GM18505 (cell line): ENCODE measurements around the gene MTCH2.
"Not testable (repeated sequence)": the region's sequence is repeated elsewhere in the genome, so short reads cannot be mapped to it uniquely, and the experiment has no call there.

Experiments used
- ATAC-seq: cut with Tn5 transposase; IDR thresholded peaks from one replicate; pipeline ENCODE4 v1.9.1; 2021; ENCODE audit not compliant: unreplicated experiment
- POLR2A ChIP-seq: IDR thresholded peaks from 4 replicates; pipeline ENCODE4 v1.6.1; 2011; ENCODE audit warnings: borderline replicate concordance; ENCODE audit not compliant: insufficient read depth, insufficient read length; ENCODE audit errors: extremely low read depth

The MTCH2 gene

DNA sequence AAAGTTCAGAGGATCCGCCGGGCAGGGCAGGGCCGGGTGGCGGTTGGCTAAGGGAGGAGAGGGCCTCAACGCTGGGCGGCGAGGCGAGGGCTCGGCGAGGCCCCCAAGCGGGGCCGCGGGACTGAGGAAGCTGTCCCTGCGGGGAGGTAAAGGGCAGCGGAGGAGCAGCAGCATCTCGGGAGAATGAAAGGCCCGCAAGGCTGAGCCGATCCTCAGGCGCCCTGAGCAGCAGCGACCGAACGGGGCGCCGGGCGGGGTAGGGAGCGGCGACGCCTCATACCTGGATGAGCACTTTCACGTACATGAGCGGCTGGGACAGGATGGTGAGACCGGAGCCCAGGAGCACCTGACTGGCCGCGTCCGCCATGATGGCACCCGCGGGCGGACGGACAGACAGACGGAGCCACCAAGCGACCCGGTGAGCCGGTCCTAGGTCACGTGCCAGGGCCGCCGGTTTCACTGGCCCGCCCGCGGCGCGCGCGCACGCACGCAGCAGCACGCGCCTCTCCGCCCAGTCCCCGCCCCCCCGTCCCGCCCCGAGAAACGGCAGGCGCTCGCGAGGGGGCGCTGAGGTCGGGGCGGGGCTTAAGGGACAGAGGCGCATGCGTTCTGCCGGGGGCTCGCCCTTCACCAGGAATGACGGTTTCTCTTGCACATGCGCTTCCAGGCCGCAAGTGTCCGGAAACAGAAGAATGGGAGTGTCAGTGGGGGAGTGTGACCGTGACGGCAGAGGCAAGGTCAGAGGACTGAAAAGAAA lies at the start of gene MTCH2:
TSS of gene MTCH2 (minus strand) at position 461 of the 757 bp plus-strand sequence. CDS start at position 367, 94 bp downstream.
- peak; percentile 94 for TF ChIP-seq POLR2A
- peak; percentile 91 for ATAC-seq

DNA sequence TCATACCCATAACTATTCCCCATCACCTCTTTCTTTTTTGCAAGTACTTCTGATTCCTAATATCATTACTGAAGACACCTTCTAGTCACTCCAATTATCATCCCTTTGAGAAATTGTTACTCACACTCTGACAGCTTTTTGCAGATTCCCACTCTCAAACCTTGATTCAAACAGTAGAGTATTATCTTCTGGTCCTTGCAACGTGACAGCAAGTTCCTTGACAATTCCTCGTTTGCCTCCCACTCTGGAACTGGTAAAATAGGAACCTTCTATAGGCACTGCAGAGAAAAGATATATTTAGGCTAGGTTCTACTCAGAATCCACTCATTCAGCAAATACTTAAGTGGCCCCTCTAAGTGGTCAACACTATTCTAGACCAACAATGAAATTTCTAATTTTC lies 49.6 kb upstream of the MTCH2 start:
- no peak for ATAC-seq
- TF ChIP-seq POLR2A, result no peak

DNA sequence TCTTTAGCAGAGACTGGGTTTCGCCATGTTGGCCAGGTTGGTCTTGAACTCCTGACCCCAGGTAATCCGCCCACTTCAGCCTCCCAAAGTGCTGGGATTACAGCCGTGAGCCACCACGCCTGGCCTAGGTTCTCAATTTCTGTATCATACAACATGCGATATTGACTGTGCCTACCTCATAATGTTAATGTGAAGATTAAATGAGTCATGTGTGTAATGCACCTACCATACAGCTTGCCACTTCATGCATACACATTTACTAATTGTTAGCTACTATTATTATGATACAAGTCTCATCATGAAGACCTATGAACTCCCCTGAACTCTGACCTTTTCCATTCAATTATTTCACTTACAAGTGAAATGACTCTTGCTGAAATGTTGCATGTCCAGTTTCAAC lies 47.1 kb upstream of the MTCH2 start:
- no peak for ATAC-seq
- TF ChIP-seq POLR2A, result no peak

DNA sequence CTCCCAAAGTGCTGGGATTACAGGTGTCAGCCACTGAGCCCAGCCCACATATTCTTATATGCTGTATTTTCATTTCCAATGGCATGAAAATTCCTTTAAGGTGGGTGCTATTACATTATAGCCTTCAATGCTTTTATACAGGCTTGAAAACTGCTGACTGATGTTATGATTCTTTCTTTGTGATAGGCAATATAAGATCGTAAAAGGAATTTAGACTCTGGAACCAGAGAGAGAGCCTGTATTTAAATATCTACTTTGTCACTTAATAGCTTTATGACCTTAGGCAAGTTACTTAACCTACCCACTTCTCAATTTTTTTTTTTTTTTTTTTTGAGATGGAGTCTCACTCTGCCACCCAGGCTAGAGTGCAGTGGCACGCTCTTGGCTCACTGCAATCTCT lies 46.6 kb upstream of the MTCH2 start:
- TF ChIP-seq POLR2A, result no peak

DNA sequence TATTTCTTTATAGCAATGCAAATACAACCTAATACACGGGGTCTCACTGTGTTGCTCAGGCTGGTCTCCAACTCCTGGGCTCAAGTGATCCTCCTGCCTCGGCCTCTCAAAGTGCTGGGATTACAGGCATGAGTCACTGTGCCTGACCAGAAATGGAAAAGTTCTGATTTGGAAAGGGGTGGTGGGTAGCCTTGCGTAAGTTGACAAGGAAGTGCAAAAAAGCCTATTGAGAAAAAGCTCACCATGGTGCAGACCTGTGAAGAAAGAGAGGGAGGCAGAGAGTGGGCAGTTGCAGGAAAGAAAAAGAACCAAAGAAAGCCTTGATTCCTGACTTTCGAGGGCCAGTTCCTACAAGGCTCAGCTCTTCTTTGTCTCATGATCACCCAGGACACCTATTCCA lies 45.8 kb upstream of the MTCH2 start:
- no peak for TF ChIP-seq POLR2A
- ATAC-seq, result no peak

More for the DNA sequence above, 46.6 kb upstream of the MTCH2 start:
- no peak for ATAC-seq

DNA sequence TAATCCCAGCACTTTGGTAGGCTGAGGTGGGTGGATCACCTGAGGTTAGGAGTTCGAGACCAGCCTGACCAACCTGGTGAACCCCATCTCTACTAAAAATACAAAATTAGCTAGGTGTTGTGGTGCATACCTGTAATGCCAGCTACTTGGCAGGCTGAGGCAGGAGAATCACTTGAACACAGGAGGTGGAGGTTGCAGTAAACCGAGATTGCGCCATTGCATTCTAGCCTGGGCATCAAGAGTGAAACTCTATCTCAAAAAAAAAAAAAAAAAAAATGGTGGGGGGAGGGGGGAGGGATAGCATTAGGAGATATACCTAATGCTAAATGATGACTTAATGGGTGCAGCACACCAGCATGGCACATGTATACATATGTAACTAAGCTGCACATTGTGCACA lies 44.3 kb upstream of the MTCH2 start:
- not testable (repeated sequence) for ATAC-seq

DNA sequence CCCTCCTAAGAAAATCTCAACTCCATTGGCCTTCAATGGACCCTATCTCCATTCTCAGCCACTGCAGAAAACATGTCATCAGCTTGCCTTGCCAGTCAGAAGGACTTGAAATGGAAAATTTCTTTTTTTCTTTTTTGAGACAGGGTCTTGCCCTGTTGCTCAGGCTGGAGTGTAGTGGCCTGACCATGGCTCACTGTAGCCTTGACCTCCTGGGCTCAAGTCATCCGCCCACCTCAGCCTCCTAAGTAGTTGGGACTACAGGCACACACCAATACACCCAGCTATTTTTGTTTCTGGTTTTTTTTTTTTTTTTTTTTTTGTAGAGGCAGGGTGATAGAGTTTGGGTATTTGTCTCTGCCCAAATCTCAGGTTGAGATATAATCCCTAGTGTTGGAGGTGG lies 43.8 kb upstream of the MTCH2 start:
- ATAC-seq, result no peak
- TF ChIP-seq POLR2A, result no peak

DNA sequence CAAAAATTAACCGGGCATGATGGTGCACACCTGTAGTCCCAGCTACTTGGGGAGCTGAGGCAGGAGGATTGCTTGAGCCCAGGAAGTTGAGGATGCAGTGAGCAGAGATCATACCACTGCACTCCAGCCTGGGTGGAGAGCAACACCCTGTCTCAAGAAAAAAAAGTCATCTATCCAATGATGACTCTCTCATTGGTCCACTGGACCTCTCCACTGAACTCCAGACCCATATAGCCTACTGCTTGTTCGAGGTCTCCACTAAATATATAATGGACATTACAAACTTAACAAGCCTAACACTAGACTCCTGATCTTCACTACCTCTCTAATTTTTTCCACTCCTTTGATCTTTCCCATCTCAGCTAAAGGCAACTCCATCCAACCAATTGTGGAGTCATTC lies 33.5 kb upstream of the MTCH2 start:
- no peak for ATAC-seq
- no peak for TF ChIP-seq POLR2A

DNA sequence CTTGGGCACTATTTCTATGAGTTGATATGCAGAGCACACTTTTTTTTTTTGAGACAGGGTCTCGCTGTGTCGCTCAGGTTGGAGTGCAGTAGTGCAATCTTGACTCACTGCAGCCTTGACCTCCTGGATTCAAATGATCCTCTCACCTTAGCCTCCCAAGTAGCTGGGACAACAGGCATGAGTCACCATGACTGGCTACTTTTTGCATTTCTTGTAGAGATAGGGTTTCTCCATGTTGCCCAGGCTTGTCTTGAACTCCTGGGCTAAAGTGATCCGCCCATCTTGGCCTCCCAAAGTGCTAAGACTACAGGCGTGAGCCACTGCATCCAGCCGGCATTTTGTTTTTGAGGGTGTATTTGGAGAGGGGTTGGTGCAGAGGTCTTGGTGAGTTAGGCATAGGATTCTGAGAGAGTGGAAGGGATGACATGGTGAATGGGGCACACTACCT lies 29.9 kb upstream of the MTCH2 start:
- no peak for TF ChIP-seq POLR2A
- no peak for ATAC-seq

DNA sequence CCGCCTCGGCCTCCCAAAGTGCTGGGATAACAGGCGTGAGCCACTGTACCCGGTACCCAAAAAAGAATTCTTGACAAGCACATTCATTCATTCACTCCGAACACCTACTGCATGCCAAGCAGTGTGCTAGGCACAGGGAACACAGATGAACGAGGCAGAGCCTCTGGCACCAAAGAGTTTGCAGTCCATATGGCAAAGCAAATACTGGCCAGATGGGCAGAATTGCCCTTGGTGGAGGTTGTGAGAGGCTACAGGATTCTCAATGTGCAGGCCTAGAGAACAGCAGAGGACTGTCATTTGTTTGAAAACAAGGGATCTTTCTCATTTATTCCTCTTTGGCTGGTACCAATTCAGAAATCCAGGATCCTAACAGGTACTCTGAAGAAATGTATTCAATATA lies 27.5 kb upstream of the MTCH2 start:
- no peak for TF ChIP-seq POLR2A
- no peak for ATAC-seq

DNA sequence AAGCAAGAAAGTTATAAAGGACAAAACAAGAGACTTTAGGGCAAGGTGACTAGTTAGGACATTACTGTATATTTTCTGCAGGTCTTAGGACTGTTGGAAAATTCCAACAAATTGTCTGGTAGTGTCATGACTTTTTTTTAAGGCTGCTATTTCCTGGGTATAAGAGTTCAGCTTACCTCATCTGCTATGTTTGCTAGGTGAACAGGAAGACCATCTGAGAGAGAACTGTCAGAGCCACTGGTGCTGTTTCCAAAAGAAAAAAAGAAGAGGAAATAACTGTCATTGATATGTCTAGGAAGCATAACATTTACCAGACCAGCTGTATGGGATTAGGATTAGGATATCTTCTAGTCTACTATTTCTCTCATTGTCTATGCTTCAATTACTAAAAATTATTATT lies 26.3 kb upstream of the MTCH2 start:
- no peak for ATAC-seq
- TF ChIP-seq POLR2A, result no peak

DNA sequence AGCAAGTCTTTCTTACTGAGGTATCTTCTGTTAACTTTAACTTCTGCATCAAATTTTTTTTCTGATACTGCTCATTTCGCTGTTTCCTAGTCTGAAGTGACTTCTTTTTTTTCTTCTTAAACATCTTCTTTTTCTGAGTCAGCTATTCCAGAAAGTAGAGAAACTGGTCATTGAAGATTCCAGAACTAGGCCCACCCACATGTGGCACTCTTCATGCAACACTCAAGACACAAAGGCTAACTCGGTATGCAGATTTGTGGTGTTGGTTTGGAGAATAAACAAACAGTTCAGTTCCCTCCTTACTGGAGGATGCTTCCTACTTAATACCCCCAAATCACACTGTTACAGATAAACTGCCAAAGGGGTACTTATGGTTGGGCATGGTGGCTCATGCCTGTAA lies 25.2 kb upstream of the MTCH2 start:
- no peak for ATAC-seq
- no peak for TF ChIP-seq POLR2A

DNA sequence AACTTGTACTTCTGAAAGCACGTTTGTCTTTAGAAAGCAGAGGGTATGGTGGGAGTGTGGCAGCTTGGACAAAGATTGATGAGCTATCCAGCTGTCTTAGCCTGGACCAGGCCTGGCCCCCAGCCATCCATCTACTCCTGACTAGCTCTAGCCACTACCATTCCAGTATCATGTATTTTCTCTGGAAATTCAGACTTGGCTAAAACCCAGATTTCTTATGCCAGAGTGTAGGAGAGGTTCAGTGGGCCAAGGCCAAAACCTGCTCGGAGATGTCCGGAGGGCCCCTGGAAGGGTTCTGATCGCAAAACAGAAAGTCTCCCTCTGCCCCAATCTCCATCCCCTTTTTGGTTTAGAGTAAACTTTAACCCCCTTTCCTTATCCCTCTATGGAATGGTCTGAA lies 24.8 kb upstream of the MTCH2 start:
- TF ChIP-seq POLR2A, result no peak
- ATAC-seq, result no peak

DNA sequence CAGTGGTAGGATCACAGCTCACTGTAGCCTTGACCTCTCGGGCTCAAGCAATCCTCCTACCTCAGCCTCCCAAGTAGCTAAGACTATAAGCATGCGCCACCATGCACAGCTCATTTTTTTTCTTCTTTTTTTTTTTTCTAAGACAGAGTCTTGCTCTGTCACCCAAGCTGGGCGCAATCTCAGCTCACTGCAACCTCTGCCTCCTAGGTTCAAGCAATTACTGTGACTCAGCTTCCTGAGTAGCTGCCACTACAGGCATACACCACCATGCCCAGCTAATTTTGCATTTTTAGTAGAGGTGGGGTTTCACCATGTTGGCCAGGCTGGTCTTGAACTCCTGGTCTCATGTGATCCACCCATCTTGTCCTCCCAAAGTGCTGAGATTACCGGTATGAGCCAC lies 22.6 kb upstream of the MTCH2 start:
- not testable (repeated sequence) for ATAC-seq

DNA sequence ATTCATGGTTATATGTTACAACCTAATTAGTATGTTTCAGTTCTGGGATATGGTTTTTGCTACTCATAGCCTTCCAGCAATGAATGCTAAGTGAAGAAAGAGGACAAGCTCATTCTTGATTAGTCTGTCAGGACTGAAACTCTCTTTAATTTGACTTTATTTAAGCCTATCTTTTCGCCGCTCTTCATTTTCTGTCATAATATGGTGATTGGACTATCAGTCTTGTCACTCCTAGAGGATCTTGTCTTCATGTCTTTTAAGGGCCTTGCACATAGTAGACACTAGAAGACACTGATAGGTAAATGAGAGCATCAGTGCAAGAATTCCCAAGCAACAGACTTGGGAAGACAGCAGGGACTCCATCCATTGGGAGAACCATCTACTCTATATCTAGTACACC lies 18.9 kb upstream of the MTCH2 start:
- no peak for ATAC-seq
- no peak for TF ChIP-seq POLR2A
